ENCODE results near the gene WDR91.

DNA sequence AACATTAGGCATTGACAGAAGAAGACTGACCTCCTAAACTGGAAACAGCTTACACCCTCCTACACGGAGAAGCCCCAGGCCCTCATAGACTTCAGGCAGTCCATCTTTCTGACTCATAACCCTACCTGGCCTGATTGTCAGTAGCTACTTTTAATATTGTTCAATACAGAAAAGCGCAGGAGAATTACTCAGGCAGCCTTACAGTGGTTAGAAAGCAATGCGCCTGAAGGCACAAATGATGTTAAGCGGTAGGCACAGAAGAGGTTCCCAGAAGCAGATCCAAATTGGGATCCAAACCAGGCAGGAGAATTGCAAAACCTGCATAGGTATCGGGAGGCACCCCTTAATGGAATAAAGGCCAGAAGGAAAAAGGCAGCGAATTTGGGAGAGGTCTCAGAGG, 35.4 kb downstream of the WDR91 start:
- TF ChIP-seq POLR2A (IDR thresholded peaks at IDR 0.05), result no peak
- no peak for TF ChIP-seq CTCF (IDR thresholded peaks at IDR 0.05)
- no peak for TF ChIP-seq POLR2AphosphoS5 (IDR thresholded peaks at IDR 0.05)
- no peak for TF ChIP-seq EP300 (IDR thresholded peaks at IDR 0.05)

All from gastroesophageal sphincter (tissue), 3 donors.